SK-N-SH (cell line): ENCODE results near the gene NUMA1. TPM values are rescaled to one million over a fixed set of nuclear protein-coding genes. Genes with fewer than 3 reads are reported as not detected.

Source experiments
- CTCF ChIA-PET: fragments of 300-600, 350-600 bp; formaldehyde crosslinking; extraction: SDS; loops from one replicate; lab custom pipeline; 2021; lab: Yijun Ruan, JAX
- POLR2A ChIA-PET: fragments of 350-600 bp; sonication (Branson Sonifier 250); formaldehyde crosslinking; extraction: SDS; loops from one replicate; lab custom pipeline; 2020; ENCODE audit warnings: antibody characterized with exemption, inconsistent platforms; lab: Yijun Ruan, JAX
- DNase-seq: peaks from one replicate; pipeline ENCODE4 v3.0.0; 2012
- H2AFZ ChIP-seq: fragments of 200-600 bp; sonication (generic); 2 replicates; pipeline ENCODE4 v1.8.1; 2016; ENCODE audit warnings: antibody characterized with exemption, mild to moderate bottlenecking, low read depth
- H3F3A ChIP-seq: fragments of 200-600 bp; sonication (generic); replicated peaks from 2 replicates; pipeline ENCODE3; 2016; ENCODE audit warnings: antibody characterized with exemption, mild to moderate bottlenecking; ENCODE audit not compliant: insufficient read depth
- H3K27ac ChIP-seq, 2 experiments: fragments of 200-500 bp in 1 of 2; fragments of 200-600 bp in 1 of 2; sonication (Bioruptor generic) in 1 of 2; sonication (generic), shearing (Covaris generic) in 1 of 2; 2 replicates each; pipeline versions ENCODE4 v1.5.1 to v1.6.1; 2014 to 2016; ENCODE audit warnings: low read depth in 2 of 2, inconsistent platforms in 1 of 2, low read length in 1 of 2, mild to moderate bottlenecking in 1 of 2, mixed read lengths in 1 of 2
- H3K27me3 ChIP-seq: fragments of 200-600 bp; sonication (generic), shearing (Covaris generic); 2 replicates; pipeline ENCODE4 v1.6.1; 2016; ENCODE audit warnings: mixed run types; ENCODE audit not compliant: insufficient read depth
- H3K36me3 ChIP-seq, 2 experiments: fragments of 200-500 bp in 1 of 2; fragments of 200-600 bp in 1 of 2; sonication (Bioruptor generic) in 1 of 2; sonication (generic) in 1 of 2; replicated peaks in 1 of 2; 2 replicates each; pipeline versions ENCODE3 to v1.5.1; 2014 to 2016; ENCODE audit warnings: low read length in 1 of 2, mild to moderate bottlenecking in 1 of 2; ENCODE audit not compliant: insufficient read depth in 2 of 2, control insufficient read depth in 1 of 2
- H3K4me1 ChIP-seq, 2 experiments: fragments of 200-500 bp in 1 of 2; fragments of 200-600 bp in 1 of 2; sonication (Bioruptor generic) in 1 of 2; sonication (generic), shearing (Covaris generic) in 1 of 2; 2 replicates each; pipeline versions ENCODE4 v1.5.1 to v1.6.1; 2014 to 2016; ENCODE audit warnings: low read depth in 1 of 2, low read length in 1 of 2, mixed run types in 1 of 2; ENCODE audit not compliant: insufficient read depth in 2 of 2, control insufficient read depth in 1 of 2
- H3K4me2 ChIP-seq: fragments of 200-600 bp; sonication (generic), shearing (Covaris generic); 2 replicates; pipeline ENCODE4 v1.6.1; 2017; ENCODE audit warnings: mixed run types
- H3K4me3 ChIP-seq, 2 experiments: fragments of 200-500 bp in 1 of 2; fragments of 200-600 bp in 1 of 2; sonication (Bioruptor generic) in 1 of 2; sonication (generic), shearing (Covaris generic) in 1 of 2; 2 replicates each; pipeline versions ENCODE4 v1.5.1 to v1.8.1; 2014 to 2016; ENCODE audit warnings: low read depth in 2 of 2, inconsistent platforms in 1 of 2, low read length in 1 of 2, mild to moderate bottlenecking in 1 of 2, mixed read lengths in 1 of 2, moderate library complexity in 1 of 2
- H3K79me2 ChIP-seq: fragments of 200-600 bp; sonication (generic); 2 replicates; pipeline ENCODE4 v1.8.1; 2017; ENCODE audit warnings: mild to moderate bottlenecking; ENCODE audit not compliant: insufficient read depth
- H3K9ac ChIP-seq: fragments of 200-600 bp; sonication (generic); 2 replicates; pipeline ENCODE4 v1.6.1; 2017; ENCODE audit warnings: mixed run types
- H3K9me2 ChIP-seq: fragments of 200-600 bp; sonication (generic); 2 replicates; pipeline ENCODE4 v1.6.1; 2017; ENCODE audit warnings: mixed run types
- H3K9me3 ChIP-seq: fragments of 200-600 bp; sonication (generic); 2 replicates; pipeline ENCODE4 v1.6.1; 2017; ENCODE audit warnings: mixed run types, mild to moderate bottlenecking, moderate library complexity
- H4K20me1 ChIP-seq: fragments of 200-600 bp; sonication (generic); 2 replicates; pipeline ENCODE4 v1.6.1; 2017; ENCODE audit warnings: mild to moderate bottlenecking, mixed run types; ENCODE audit not compliant: insufficient read depth
- CHD2 ChIP-seq: fragments of 150-350 bp; IDR thresholded peaks from 2 replicates; pipeline ENCODE4 v1.6.1; 2018; ENCODE audit warnings: low read length; ENCODE audit not compliant: partially characterized antibody
- EZH2phosphoT487 ChIP-seq: fragments of 200-600 bp; sonication (generic); IDR thresholded peaks from 2 replicates; pipeline ENCODE4 v1.6.1; 2017; ENCODE audit warnings: low read depth, mixed run types, mild to moderate bottlenecking, antibody characterized with exemption, moderate library complexity, borderline replicate concordance
- FOSL2 ChIP-seq: IDR thresholded peaks from 2 replicates; pipeline ENCODE4 v1.4.0; 2012; ENCODE audit warnings: low read depth, mild to moderate bottlenecking, moderate library complexity, borderline replicate concordance
- GABPA ChIP-seq: IDR thresholded peaks from 2 replicates; pipeline ENCODE4 v1.4.0; 2012; ENCODE audit warnings: low read depth, mild to moderate bottlenecking
- RXRA ChIP-seq: IDR thresholded peaks from 2 replicates; pipeline ENCODE4 v1.4.0; 2012; ENCODE audit warnings: low read depth, mild to moderate bottlenecking, borderline replicate concordance
- SIN3A ChIP-seq: IDR thresholded peaks from 2 replicates; pipeline ENCODE4 v1.6.1; 2012; ENCODE audit warnings: low read depth, mild to moderate bottlenecking, low read length, moderate library complexity, borderline replicate concordance
- SMC3 ChIP-seq: IDR thresholded peaks from 2 replicates; pipeline ENCODE4 v1.6.1; 2012; ENCODE audit warnings: low read depth, low read length, improper control_type of control experiment
- TCF12 ChIP-seq: IDR thresholded peaks from 2 replicates; pipeline ENCODE4 v1.4.0; 2012
- TEAD4 ChIP-seq: IDR thresholded peaks from 2 replicates; pipeline ENCODE4 v1.4.0; 2012; ENCODE audit warnings: mild to moderate bottlenecking, borderline replicate concordance; ENCODE audit not compliant: insufficient read depth
- WGBS: methylation state at CpG from one replicate; pipeline ENCODE4 v1.1.6; 2017; ENCODE audit warnings: low lambda C conversion rate; 5-methylcytosine and 5-hydroxymethylcytosine counted together
- polyA plus RNA-seq, 3 experiments: library from polyadenylated mRNA; depleted of rRNA; stranded (reverse); fragments of >200 nt; gene quantifications; 2 replicates each; pipeline ENCODE4 v1.2.3, GENCODE V29; 2012
- TF ChIP-seq, protein P1 (sequence below): fragments of 150-350 bp; IDR thresholded peaks from 2 replicates; pipeline ENCODE4 v1.6.1; 2016; ENCODE audit warnings: mild to moderate bottlenecking, low read depth, low read length
- TF ChIP-seq, protein P2 (sequence below): IDR thresholded peaks from 2 replicates; pipeline ENCODE4; 2012
- TF ChIP-seq, protein P3 (sequence below): fragments of 150-350 bp; IDR thresholded peaks from 2 replicates; pipeline ENCODE4 v1.6.1; 2017; ENCODE audit warnings: antibody characterized with exemption, low read length, low read depth, borderline replicate concordance

Gene NUMA1
- polyA plus RNA-seq, 1 of the 3 experiments (the other 2 are of a cell fraction): 111 TPM

DNA sequence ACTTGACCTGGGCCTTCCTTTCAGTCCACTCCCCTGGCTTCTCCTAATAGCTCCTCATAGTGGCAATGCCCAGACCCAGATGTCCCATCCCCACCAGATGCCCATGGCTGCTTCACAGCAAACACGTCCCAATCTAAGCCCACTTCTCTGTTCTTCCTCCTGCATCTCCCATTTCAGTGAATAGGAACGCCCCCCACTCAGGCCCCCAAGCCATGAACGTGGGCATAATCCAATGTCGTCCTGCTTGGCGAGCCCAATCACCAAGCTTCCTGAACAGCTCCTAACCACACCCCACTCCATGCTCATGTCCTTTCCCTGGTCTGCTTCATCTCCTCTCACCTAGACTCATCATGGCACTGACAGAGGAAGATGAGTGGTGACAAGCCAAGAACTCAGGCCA is 72.8 kb downstream of the NUMA1 start:
- H3K9ac ChIP-seq: no peak overlapping the region
- no peaks in the 10 kb centered on the region for H3K9me3 ChIP-seq
- H3K9me2 ChIP-seq: no peaks in the 10 kb centered on the region
- H3K36me3 ChIP-seq: peaks cover 43 to 99% of the 10 kb centered on the region in 2 experiments
- H3K79me2 ChIP-seq: peaks cover 2% of the 10 kb centered on the region; the same call in 1 of the 2 replicates
- H3K27me3 ChIP-seq: no peaks in the 10 kb centered on the region
- H3K4me3 ChIP-seq: no peak overlapping the region
- no peak overlapping the region; a peak in 1 of 4 replicates for H3K27ac ChIP-seq
- TF ChIP-seq, protein P1, sequence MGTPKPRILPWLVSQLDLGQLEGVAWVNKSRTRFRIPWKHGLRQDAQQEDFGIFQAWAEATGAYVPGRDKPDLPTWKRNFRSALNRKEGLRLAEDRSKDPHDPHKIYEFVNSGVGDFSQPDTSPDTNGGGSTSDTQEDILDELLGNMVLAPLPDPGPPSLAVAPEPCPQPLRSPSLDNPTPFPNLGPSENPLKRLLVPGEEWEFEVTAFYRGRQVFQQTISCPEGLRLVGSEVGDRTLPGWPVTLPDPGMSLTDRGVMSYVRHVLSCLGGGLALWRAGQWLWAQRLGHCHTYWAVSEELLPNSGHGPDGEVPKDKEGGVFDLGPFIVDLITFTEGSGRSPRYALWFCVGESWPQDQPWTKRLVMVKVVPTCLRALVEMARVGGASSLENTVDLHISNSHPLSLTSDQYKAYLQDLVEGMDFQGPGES: no peak
- TF ChIP-seq SIN3A (no peak), EZH2phosphoT487 (no peak), GABPA (no peak), RXRA (no peak), CHD2 (no peak), TCF12 (no peak), TEAD4 (no peak), FOSL2 (no peak)
- TF ChIP-seq, protein P2, sequence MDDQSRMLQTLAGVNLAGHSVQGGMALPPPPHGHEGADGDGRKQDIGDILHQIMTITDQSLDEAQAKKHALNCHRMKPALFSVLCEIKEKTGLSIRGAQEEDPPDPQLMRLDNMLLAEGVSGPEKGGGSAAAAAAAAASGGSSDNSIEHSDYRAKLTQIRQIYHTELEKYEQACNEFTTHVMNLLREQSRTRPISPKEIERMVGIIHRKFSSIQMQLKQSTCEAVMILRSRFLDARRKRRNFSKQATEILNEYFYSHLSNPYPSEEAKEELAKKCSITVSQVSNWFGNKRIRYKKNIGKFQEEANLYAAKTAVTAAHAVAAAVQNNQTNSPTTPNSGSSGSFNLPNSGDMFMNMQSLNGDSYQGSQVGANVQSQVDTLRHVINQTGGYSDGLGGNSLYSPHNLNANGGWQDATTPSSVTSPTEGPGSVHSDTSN: no peak
- TF ChIP-seq, protein P3, sequence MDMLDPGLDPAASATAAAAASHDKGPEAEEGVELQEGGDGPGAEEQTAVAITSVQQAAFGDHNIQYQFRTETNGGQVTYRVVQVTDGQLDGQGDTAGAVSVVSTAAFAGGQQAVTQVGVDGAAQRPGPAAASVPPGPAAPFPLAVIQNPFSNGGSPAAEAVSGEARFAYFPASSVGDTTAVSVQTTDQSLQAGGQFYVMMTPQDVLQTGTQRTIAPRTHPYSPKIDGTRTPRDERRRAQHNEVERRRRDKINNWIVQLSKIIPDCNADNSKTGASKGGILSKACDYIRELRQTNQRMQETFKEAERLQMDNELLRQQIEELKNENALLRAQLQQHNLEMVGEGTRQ: no peak
- POLR2A ChIA-PET: interaction anchor here (1.7 kb wide), 1 partner anchor 9 kb away, joined by 4 read pairs; no protein-coding TSS in a partner anchor
- H3K4me2 ChIP-seq: no peak overlapping the region
- no peak for DNase-seq
- H4K20me1 ChIP-seq: peaks cover 63% of the 10 kb centered on the region
- H3K4me1 ChIP-seq: no peaks in the 10 kb centered on the region; a peak in 1 of 4 replicates
- peaks cover 53% of the 10 kb centered on the region for H3F3A ChIP-seq
- CTCF ChIA-PET: interaction anchor here (0.5 to 2.4 kb wide), 7 partner anchors 16 to 426 kb away, joined by 3 to 16 read pairs (median 4); no protein-coding TSS in a partner anchor
- H2AFZ ChIP-seq: no peak overlapping the region
- WGBS: 92% methylated on average over 5 of the region's 5 CpGs

DNA sequence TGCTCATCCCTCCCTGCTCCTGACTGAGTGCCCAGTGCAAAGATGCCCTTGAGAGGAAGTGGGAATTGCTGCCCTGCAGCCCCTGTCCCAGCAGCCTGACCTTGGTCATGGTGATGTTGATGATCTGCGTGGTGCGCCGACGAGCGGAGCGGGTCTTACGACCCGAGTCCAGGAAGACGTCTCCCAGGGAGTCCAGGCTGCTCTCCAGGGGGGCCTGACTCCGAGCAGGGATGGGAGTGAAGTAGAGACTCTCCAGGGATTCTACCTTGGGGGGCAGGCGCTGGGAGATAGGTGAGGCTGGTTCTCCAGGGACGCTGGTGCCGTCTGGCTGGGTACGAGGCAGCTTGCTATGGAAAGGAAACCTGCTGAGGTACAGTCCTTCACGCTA is 73.3 kb downstream of the NUMA1 start:
- Histone ChIP-seq H2AFZ (no peak overlapping the region), H3K9ac (no peak overlapping the region), H3K9me2 (no peaks in the 10 kb centered on the region), H3F3A (peaks cover 58% of the 10 kb centered on the region), H3K4me1 (no peaks in the 10 kb centered on the region; a peak in 1 of 4 replicates), H3K27ac (no peak overlapping the region; a peak in 1 of 4 replicates), H3K9me3 (no peaks in the 10 kb centered on the region), H3K4me3 (no peak overlapping the region), H3K27me3 (no peaks in the 10 kb centered on the region), H4K20me1 (peaks cover 58% of the 10 kb centered on the region), H3K4me2 (no peak overlapping the region), H3K36me3 (peaks cover 42 to 99% of the 10 kb centered on the region in 2 experiments), H3K79me2 (peaks cover 1% of the 10 kb centered on the region; the same call in 1 of the 2 replicates)
- POLR2A ChIA-PET: no interaction called here
- CTCF ChIA-PET: interaction anchor here (1.1 to 2.5 kb wide), 4 partner anchors 8 to 424 kb away, joined by 3 to 11 read pairs (median 4); no protein-coding TSS in a partner anchor
- no peak for TF ChIP-seq SMC3
- WGBS: 94% methylated on average over 15 of the region's 15 CpGs
- DNase-seq: no peak
